ENCODE data around the gene SMAD5. TPM values are rescaled to one million over a fixed set of nuclear protein-coding genes. Genes with fewer than 3 reads are reported as not detected.

SMAD5 gene
- total RNA-seq, 1 donor from 2014 or later = 102 TPM

- no peak for DNase-seq (ENCODE audit: low spot score)
- Histone ChIP-seq H3K27ac (no peak overlapping the region), H3F3A (ENCODE audit: low read depth) (peaks cover 18% of the 10 kb centered on the region), H3K4me2 (no peak overlapping the region), H3K4me3 (no peak overlapping the region), H2AFZ (replicated peaks) (no peak overlapping the region), H3K36me3 (no peaks in the 10 kb centered on the region), H4K20me1 (ENCODE audit: low read depth) (peaks cover 32% of the 10 kb centered on the region), H3K9ac (no peak overlapping the region), H3K9me3 (ENCODE audit: low read depth) (no peaks in the 10 kb centered on the region), H3K79me2 (ENCODE audit: low read depth) (no peaks in the 10 kb centered on the region), H3K27me3 (peaks cover 59% of the 10 kb centered on the region), H3K4me1 (peaks cover 21% of the 10 kb centered on the region)
- H3K4me1 Mint-ChIP-seq = peaks cover 23% of the 10 kb centered on the region
- no peaks in the 10 kb centered on the region for H3K36me3 Mint-ChIP-seq
- no peaks in the 10 kb centered on the region for H3K9me3 Mint-ChIP-seq
- no peak overlapping the region for H3K27ac Mint-ChIP-seq
- TF ChIP-seq EZH2 (IDR thresholded peaks at IDR 0.05) = no peak
- TF ChIP-seq, protein P1, sequence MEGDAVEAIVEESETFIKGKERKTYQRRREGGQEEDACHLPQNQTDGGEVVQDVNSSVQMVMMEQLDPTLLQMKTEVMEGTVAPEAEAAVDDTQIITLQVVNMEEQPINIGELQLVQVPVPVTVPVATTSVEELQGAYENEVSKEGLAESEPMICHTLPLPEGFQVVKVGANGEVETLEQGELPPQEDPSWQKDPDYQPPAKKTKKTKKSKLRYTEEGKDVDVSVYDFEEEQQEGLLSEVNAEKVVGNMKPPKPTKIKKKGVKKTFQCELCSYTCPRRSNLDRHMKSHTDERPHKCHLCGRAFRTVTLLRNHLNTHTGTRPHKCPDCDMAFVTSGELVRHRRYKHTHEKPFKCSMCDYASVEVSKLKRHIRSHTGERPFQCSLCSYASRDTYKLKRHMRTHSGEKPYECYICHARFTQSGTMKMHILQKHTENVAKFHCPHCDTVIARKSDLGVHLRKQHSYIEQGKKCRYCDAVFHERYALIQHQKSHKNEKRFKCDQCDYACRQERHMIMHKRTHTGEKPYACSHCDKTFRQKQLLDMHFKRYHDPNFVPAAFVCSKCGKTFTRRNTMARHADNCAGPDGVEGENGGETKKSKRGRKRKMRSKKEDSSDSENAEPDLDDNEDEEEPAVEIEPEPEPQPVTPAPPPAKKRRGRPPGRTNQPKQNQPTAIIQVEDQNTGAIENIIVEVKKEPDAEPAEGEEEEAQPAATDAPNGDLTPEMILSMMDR (IDR thresholded peaks at IDR 0.05) = no peak
- no peak for TF ChIP-seq EZH2phosphoT487 (IDR thresholded peaks at IDR 0.05)
- no peak overlapping the region for H3K4me3 Mint-ChIP-seq
- H3K27me3 Mint-ChIP-seq (ENCODE audit: insufficient read depth, low read depth) = peaks cover 24% of the 10 kb centered on the region
Observed at GRCh38 chr5:136194576-136194975, 61.9 kb downstream of the SMAD5 start.

GRCh38 chr5:136195971-136196820 lies 63.6 kb downstream of the SMAD5 start:
- H3K36me3 ChIP-seq = no peaks in the 10 kb centered on the region
- H3K27ac Mint-ChIP-seq = no peak overlapping the region
- peaks cover 23% of the 10 kb centered on the region for H3K4me1 ChIP-seq

GRCh38 chr5:136197462-136198142 lies 65.0 kb downstream of the SMAD5 start:
- Histone ChIP-seq H3K4me1 (peaks cover 22% of the 10 kb centered on the region), H3F3A (ENCODE audit: low read depth) (peaks cover 19% of the 10 kb centered on the region), H3K9ac (no peak overlapping the region), H3K79me2 (ENCODE audit: low read depth) (no peaks in the 10 kb centered on the region), H3K36me3 (no peaks in the 10 kb centered on the region), H4K20me1 (ENCODE audit: low read depth) (peaks cover 3% of the 10 kb centered on the region), H3K4me2 (no peak overlapping the region), H3K9me3 (ENCODE audit: low read depth) (no peaks in the 10 kb centered on the region), H2AFZ (replicated peaks) (no peak overlapping the region), H3K27me3 (peaks cover 29% of the 10 kb centered on the region), H3K27ac (no peak overlapping the region), H3K4me3 (no peak overlapping the region)
- Mint-ChIP-seq H3K9me3 (no peaks in the 10 kb centered on the region), H3K27ac (no peak overlapping the region), H3K4me1 (peaks cover 30% of the 10 kb centered on the region), H3K27me3 (ENCODE audit: insufficient read depth, low read depth) (peaks cover 12% of the 10 kb centered on the region), H3K36me3 (no peaks in the 10 kb centered on the region), H3K4me3 (no peak overlapping the region)
- no peak for TF ChIP-seq EZH2phosphoT487 (IDR thresholded peaks at IDR 0.05)
- TF ChIP-seq EZH2 (IDR thresholded peaks at IDR 0.05) = no peak
- DNase-seq (ENCODE audit: low spot score) = no peak

More at GRCh38 chr5:136195971-136196820, 63.6 kb downstream of the SMAD5 start:
- no peak for DNase-seq (ENCODE audit: low spot score)
- Histone ChIP-seq H3K27me3 (peaks cover 43% of the 10 kb centered on the region), H3K27ac (no peak overlapping the region), H3F3A (ENCODE audit: low read depth) (peaks cover 18% of the 10 kb centered on the region), H3K9me3 (ENCODE audit: low read depth) (no peaks in the 10 kb centered on the region), H3K9ac (no peak overlapping the region), H3K79me2 (ENCODE audit: low read depth) (no peaks in the 10 kb centered on the region), H4K20me1 (ENCODE audit: low read depth) (peaks cover 16% of the 10 kb centered on the region), H3K4me3 (no peak overlapping the region), H2AFZ (replicated peaks) (no peak overlapping the region), H3K4me2 (no peak overlapping the region)
- Mint-ChIP-seq H3K4me1 (peaks cover 23% of the 10 kb centered on the region), H3K9me3 (no peaks in the 10 kb centered on the region), H3K27me3 (ENCODE audit: insufficient read depth, low read depth) (peaks cover 19% of the 10 kb centered on the region), H3K36me3 (no peaks in the 10 kb centered on the region), H3K4me3 (no peak overlapping the region)
- no peak for TF ChIP-seq EZH2 (IDR thresholded peaks at IDR 0.05)
- TF ChIP-seq EZH2phosphoT487 (IDR thresholded peaks at IDR 0.05) = no peak
- TF ChIP-seq, protein P1 (IDR thresholded peaks at IDR 0.05) = no peak

Measured in neural progenitor cell (in vitro differentiated cells).